H1 (cell line): Measurements from ENCODE around the gene CERT1. TPM values are rescaled to one million over a fixed set of nuclear protein-coding genes. Genes with fewer than 3 reads are reported as not detected.
A peak's percentile ranks its signal among the peaks of the same experiment; 100 is the strongest.

ENCODE experiments used
- POLR2AphosphoS5 ChIP-seq: IDR thresholded peaks from 2 replicates; pipeline ENCODE4 v1.6.1; 2011; ENCODE audit warnings: low read depth, low read length
- polyA plus RNA-seq, 7 experiments: library from polyadenylated mRNA; depleted of rRNA in 3 of 7; stranded (reverse) in 5 of 7; unstranded in 2 of 7; fragments of >200 nt in 5 of 7; fragments of 200-250 nt in 2 of 7; gene quantifications; 1 replicate in 5 of 7; 2 replicates in 1 of 7; 4 replicates in 1 of 7; pipeline versions ENCODE4 v1.2.1 to v1.2.3, GENCODE V29; 2011 to 2013; ENCODE audit warnings: missing spikeins in 2 of 7, mixed read lengths in 2 of 7
- total RNA-seq: library from RNA; stranded (reverse); fragmentation: NEBNext Ultra II Directional; extraction: Animal tissue kit (Norgen Biotek cat#: 25700); gene quantifications from 2 replicates; pipeline ENCODE4 v1.2.1, GENCODE V29; 2021
- TF ChIP-seq, protein P1 (sequence below): fragments of 300-600 bp; sonication (generic); IDR thresholded peaks from 2 replicates; pipeline ENCODE4 v1.7.1; 2012; ENCODE audit warnings: low read length, moderate library complexity, mild to moderate bottlenecking, inconsistent platforms; ENCODE audit not compliant: insufficient replicate concordance

The CERT1 gene
- total and polyA plus RNA-seq, 2 of the 8 experiments (the other 6 are each of a cell fraction or from before 2014, with no cell fraction given): 7.8 to 55.3 TPM

- TF ChIP-seq, protein P1, sequence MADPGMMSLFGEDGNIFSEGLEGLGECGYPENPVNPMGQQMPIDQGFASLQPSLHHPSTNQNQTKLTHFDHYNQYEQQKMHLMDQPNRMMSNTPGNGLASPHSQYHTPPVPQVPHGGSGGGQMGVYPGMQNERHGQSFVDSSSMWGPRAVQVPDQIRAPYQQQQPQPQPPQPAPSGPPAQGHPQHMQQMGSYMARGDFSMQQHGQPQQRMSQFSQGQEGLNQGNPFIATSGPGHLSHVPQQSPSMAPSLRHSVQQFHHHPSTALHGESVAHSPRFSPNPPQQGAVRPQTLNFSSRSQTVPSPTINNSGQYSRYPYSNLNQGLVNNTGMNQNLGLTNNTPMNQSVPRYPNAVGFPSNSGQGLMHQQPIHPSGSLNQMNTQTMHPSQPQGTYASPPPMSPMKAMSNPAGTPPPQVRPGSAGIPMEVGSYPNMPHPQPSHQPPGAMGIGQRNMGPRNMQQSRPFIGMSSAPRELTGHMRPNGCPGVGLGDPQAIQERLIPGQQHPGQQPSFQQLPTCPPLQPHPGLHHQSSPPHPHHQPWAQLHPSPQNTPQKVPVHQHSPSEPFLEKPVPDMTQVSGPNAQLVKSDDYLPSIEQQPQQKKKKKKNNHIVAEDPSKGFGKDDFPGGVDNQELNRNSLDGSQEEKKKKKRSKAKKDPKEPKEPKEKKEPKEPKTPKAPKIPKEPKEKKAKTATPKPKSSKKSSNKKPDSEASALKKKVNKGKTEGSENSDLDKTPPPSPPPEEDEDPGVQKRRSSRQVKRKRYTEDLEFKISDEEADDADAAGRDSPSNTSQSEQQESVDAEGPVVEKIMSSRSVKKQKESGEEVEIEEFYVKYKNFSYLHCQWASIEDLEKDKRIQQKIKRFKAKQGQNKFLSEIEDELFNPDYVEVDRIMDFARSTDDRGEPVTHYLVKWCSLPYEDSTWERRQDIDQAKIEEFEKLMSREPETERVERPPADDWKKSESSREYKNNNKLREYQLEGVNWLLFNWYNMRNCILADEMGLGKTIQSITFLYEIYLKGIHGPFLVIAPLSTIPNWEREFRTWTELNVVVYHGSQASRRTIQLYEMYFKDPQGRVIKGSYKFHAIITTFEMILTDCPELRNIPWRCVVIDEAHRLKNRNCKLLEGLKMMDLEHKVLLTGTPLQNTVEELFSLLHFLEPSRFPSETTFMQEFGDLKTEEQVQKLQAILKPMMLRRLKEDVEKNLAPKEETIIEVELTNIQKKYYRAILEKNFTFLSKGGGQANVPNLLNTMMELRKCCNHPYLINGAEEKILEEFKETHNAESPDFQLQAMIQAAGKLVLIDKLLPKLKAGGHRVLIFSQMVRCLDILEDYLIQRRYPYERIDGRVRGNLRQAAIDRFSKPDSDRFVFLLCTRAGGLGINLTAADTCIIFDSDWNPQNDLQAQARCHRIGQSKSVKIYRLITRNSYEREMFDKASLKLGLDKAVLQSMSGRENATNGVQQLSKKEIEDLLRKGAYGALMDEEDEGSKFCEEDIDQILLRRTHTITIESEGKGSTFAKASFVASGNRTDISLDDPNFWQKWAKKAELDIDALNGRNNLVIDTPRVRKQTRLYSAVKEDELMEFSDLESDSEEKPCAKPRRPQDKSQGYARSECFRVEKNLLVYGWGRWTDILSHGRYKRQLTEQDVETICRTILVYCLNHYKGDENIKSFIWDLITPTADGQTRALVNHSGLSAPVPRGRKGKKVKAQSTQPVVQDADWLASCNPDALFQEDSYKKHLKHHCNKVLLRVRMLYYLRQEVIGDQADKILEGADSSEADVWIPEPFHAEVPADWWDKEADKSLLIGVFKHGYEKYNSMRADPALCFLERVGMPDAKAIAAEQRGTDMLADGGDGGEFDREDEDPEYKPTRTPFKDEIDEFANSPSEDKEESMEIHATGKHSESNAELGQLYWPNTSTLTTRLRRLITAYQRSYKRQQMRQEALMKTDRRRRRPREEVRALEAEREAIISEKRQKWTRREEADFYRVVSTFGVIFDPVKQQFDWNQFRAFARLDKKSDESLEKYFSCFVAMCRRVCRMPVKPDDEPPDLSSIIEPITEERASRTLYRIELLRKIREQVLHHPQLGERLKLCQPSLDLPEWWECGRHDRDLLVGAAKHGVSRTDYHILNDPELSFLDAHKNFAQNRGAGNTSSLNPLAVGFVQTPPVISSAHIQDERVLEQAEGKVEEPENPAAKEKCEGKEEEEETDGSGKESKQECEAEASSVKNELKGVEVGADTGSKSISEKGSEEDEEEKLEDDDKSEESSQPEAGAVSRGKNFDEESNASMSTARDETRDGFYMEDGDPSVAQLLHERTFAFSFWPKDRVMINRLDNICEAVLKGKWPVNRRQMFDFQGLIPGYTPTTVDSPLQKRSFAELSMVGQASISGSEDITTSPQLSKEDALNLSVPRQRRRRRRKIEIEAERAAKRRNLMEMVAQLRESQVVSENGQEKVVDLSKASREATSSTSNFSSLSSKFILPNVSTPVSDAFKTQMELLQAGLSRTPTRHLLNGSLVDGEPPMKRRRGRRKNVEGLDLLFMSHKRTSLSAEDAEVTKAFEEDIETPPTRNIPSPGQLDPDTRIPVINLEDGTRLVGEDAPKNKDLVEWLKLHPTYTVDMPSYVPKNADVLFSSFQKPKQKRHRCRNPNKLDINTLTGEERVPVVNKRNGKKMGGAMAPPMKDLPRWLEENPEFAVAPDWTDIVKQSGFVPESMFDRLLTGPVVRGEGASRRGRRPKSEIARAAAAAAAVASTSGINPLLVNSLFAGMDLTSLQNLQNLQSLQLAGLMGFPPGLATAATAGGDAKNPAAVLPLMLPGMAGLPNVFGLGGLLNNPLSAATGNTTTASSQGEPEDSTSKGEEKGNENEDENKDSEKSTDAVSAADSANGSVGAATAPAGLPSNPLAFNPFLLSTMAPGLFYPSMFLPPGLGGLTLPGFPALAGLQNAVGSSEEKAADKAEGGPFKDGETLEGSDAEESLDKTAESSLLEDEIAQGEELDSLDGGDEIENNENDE: no peak
- peak; percentile 75 for TF ChIP-seq POLR2AphosphoS5
Observed at GRCh38 chr5:75363726-75364495, 147.5 kb downstream of the CERT1 start (continued).
